ENCODE results near the gene NUF2. TPM values are rescaled to one million over a fixed set of nuclear protein-coding genes. Genes with fewer than 3 reads are reported as not detected.

NUF2 gene
- total RNA-seq, result 9.2 and 14.2 TPM in 2 replicates

GRCh38 chr1:163321311-163322305, at the start of gene NUF2:
Gene NUF2, plus strand, starts transcription at chr1:163321954. Its CDS starts 4,098 bp downstream, at chr1:163326052.

Other genes starting within 250 kb of the NUF2 start
- gene RGS5, start 119.0 kb upstream of the NUF2 start, total RNA-seq, result 2.3 and 2.6 TPM in 2 replicates